ENCODE data around the gene P2RY14.

DNA sequence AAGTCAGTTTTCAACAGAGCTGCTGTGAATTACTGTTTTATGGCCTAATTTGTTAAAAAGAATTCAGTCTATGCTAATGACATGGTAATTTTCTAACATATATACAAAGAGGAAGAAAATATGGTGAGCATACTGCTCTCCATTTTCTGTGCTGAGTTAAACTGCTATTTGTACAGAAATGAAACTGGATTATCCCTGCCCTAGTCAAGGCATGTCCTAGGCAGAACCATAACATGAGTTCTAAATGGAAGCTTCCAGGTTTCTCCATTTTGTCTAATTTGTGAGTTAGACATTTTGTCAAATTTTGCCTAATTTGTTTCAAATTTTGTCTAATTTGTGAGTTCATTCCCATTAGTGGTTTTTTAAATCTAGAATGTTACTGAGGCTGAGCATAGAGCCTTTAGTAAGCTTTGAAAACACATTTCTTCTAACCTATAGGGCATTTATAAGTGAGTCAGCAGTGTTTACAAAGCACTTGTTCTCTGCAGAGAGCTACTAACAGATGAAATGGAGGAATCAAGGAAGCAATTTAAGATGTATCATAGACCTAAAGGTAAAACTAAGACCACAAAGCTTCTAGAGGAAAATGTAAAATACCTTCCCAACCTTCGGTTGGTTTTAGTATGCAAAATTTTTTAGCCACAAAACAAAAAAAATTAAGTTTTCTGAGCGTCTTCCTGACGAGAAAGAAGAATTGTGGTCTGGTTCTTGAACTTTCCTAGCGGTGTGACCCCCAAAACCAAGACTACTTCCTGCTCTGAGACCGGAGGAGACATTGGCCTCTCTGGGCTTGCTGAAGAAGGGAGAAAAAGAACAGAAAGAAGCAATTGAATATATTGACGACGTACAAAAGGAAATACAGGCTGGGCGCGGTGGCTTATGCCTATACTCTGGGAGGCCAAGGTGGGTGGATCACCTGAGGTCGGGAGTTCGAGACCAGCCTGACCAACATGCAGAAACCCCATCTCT is 9.8 kb downstream of the P2RY14 start:
- TF ChIP-seq, protein P1, sequence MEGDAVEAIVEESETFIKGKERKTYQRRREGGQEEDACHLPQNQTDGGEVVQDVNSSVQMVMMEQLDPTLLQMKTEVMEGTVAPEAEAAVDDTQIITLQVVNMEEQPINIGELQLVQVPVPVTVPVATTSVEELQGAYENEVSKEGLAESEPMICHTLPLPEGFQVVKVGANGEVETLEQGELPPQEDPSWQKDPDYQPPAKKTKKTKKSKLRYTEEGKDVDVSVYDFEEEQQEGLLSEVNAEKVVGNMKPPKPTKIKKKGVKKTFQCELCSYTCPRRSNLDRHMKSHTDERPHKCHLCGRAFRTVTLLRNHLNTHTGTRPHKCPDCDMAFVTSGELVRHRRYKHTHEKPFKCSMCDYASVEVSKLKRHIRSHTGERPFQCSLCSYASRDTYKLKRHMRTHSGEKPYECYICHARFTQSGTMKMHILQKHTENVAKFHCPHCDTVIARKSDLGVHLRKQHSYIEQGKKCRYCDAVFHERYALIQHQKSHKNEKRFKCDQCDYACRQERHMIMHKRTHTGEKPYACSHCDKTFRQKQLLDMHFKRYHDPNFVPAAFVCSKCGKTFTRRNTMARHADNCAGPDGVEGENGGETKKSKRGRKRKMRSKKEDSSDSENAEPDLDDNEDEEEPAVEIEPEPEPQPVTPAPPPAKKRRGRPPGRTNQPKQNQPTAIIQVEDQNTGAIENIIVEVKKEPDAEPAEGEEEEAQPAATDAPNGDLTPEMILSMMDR (IDR thresholded peaks at IDR 0.05), result no peak
- no peak for TF ChIP-seq POLR2A (IDR thresholded peaks at IDR 0.05)
